Smooth muscle cell (in vitro differentiated cells): ENCODE results near the gene PCYOX1L. TPM values are rescaled to one million over a fixed set of nuclear protein-coding genes. Genes with fewer than 3 reads are reported as not detected.

Source experiments
- DNase-seq: peaks from one replicate; lab custom pipeline; 2025; ENCODE audit not compliant: unreplicated experiment; lab: John Stamatoyannopoulos, UW
- H2AFZ ChIP-seq: fragments of 200-600 bp; sonication (generic); 2 replicates; pipeline ENCODE4 v1.6.0; 2016; ENCODE audit warnings: antibody characterized with exemption, low read depth, mild to moderate bottlenecking
- H3F3A ChIP-seq: fragments of 200-600 bp; sonication (generic); 2 replicates; pipeline ENCODE4 v1.6.0; 2017; ENCODE audit warnings: antibody characterized with exemption, low read depth
- H3K27ac ChIP-seq: fragments of 200-600 bp; sonication (generic); 2 replicates; pipeline ENCODE4 v1.5.1; 2016; ENCODE audit warnings: low read depth, mild to moderate bottlenecking
- H3K27me3 ChIP-seq: fragments of 200-600 bp; sonication (generic); 2 replicates; pipeline ENCODE4 v1.6.1; 2016; ENCODE audit warnings: low read depth, mild to moderate bottlenecking
- H3K36me3 ChIP-seq: fragments of 200-600 bp; sonication (generic); 2 replicates; pipeline ENCODE4 v1.5.1; 2016; ENCODE audit warnings: low read depth
- H3K4me1 ChIP-seq: fragments of 200-600 bp; sonication (generic); 2 replicates; pipeline ENCODE4 v1.5.1; 2016; ENCODE audit warnings: low read depth
- H3K4me2 ChIP-seq: fragments of 200-600 bp; sonication (generic); 2 replicates; pipeline ENCODE4 v1.6.0; 2016; ENCODE audit warnings: mild to moderate bottlenecking
- H3K4me3 ChIP-seq: fragments of 200-600 bp; sonication (generic); 2 replicates; pipeline ENCODE4 v1.5.1; 2016; ENCODE audit warnings: mild to moderate bottlenecking
- H3K79me2 ChIP-seq: fragments of 200-600 bp; sonication (generic); 2 replicates; pipeline ENCODE4 v1.6.0; 2016; ENCODE audit warnings: low read depth, mild to moderate bottlenecking
- H3K9ac ChIP-seq: fragments of 200-600 bp; sonication (generic); 2 replicates; pipeline ENCODE4 v1.6.0; 2016; ENCODE audit warnings: low read depth
- H3K9me3 ChIP-seq: fragments of 200-600 bp; sonication (generic); replicated peaks from 2 replicates; pipeline ENCODE4 v1.5.1; 2016; ENCODE audit warnings: low read depth
- H4K20me1 ChIP-seq: fragments of 200-600 bp; sonication (generic); 2 replicates; pipeline ENCODE4 v1.6.0; 2016; ENCODE audit warnings: low read depth
- WGBS: methylation state at CpG from one replicate; pipeline ENCODE4 v1.1.7; 2016; ENCODE audit warnings: low lambda C conversion rate; 5-methylcytosine and 5-hydroxymethylcytosine counted together
- polyA plus RNA-seq: library from polyadenylated mRNA; unstranded; fragments of >200 nt; fragmentation: Nextera tagmentation; extraction: Ambion mirVana; gene quantifications from 2 replicates; pipeline ENCODE4 v1.2.1, GENCODE V29; 2016
- total RNA-seq: library from RNA; depleted of rRNA; stranded (reverse); fragments of >200 nt; gene quantifications from 2 replicates; pipeline ENCODE4 v1.2.3, GENCODE V29; 2014
- TF ChIP-seq, protein P1 (sequence below): fragments of 200-600 bp; sonication (generic); IDR thresholded peaks from 2 replicates; pipeline ENCODE4 v1.5.1; 2017; ENCODE audit warnings: borderline replicate concordance, mild to moderate bottlenecking, antibody characterized with exemption; ENCODE audit not compliant: insufficient read depth, poor library complexity, severe bottlenecking

PCYOX1L gene
- total and polyA plus RNA-seq, 2 experiments from 2014 or later: 6.4 to 13.4 TPM

DNA sequence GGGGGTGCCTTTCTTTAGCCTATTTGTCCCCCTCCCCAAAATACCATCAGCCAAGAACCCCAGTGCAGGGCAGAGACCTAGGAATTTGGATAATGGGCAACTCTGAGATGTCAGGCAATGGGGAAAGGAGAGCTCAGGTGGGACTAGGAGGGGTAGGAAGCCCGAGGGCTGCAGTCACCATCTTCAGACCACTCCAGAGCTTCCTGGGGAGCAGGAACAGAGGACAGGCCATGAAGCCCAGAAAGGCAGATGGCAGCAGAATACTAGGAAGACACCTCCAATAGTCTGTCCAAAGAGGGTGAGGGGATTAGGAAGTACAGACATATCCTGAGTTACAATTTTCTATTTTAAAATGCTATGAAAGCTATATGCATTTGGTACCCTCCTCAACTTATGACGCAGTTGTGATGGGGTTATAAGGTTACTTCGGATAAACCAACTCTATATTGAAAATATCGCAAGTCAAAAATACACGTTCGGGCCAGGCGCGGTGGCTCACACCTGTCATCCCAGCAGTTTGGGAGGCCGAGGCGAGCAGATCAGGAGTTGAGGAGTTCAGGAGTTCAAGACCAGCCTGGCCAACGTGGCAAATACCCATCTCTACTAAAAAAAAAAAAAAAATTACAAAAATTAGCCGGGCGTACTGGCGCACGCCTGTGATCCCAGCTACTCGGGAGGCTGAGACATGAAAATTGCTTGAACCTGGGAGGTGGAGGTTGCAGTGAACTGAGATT, 55.8 kb downstream of the PCYOX1L start:
- H3K79me2 ChIP-seq: peaks cover 88% of the 10 kb centered on the region
- H2AFZ ChIP-seq: no peak overlapping the region
- H3K36me3 ChIP-seq: no peaks in the 10 kb centered on the region
- peaks cover 70% of the 10 kb centered on the region for H3F3A ChIP-seq
- H3K4me3 ChIP-seq: no peak overlapping the region
- 92% methylated on average over 16 of the region's 16 CpGs for WGBS
- TF ChIP-seq, protein P1, sequence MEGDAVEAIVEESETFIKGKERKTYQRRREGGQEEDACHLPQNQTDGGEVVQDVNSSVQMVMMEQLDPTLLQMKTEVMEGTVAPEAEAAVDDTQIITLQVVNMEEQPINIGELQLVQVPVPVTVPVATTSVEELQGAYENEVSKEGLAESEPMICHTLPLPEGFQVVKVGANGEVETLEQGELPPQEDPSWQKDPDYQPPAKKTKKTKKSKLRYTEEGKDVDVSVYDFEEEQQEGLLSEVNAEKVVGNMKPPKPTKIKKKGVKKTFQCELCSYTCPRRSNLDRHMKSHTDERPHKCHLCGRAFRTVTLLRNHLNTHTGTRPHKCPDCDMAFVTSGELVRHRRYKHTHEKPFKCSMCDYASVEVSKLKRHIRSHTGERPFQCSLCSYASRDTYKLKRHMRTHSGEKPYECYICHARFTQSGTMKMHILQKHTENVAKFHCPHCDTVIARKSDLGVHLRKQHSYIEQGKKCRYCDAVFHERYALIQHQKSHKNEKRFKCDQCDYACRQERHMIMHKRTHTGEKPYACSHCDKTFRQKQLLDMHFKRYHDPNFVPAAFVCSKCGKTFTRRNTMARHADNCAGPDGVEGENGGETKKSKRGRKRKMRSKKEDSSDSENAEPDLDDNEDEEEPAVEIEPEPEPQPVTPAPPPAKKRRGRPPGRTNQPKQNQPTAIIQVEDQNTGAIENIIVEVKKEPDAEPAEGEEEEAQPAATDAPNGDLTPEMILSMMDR: no peak
- peak overlapping the region; percentile 95 for H3K27ac ChIP-seq
- no peaks in the 10 kb centered on the region for H3K9me3 ChIP-seq
- no peak overlapping the region for H3K9ac ChIP-seq
- no peaks in the 10 kb centered on the region for H3K27me3 ChIP-seq
- peaks cover 31% of the 10 kb centered on the region for H3K4me1 ChIP-seq
- no peak for DNase-seq
- peaks cover 69% of the 10 kb centered on the region for H4K20me1 ChIP-seq
- peak overlapping the region; percentile 88 for H3K4me2 ChIP-seq

GRCh38 chr5:149414405-149415065, 56.7 kb downstream of the PCYOX1L start:
- 29% methylated on average over 7 of the region's 7 CpGs for WGBS

GRCh38 chr5:149415066-149415967, 57.5 kb downstream of the PCYOX1L start:
- peaks cover 87% of the 10 kb centered on the region for H3K79me2 ChIP-seq
- H3K9ac ChIP-seq: peak overlapping the region; percentile 65
- H4K20me1 ChIP-seq: peaks cover 55% of the 10 kb centered on the region
- no peaks in the 10 kb centered on the region for H3K27me3 ChIP-seq
- TF ChIP-seq, protein P1: no peak
- peak overlapping the region; percentile 71 for H3K4me2 ChIP-seq
- peak overlapping the region; percentile 95 for H3K27ac ChIP-seq
- no peak for DNase-seq
- H3F3A ChIP-seq: peaks cover 79% of the 10 kb centered on the region
- no peak overlapping the region for H2AFZ ChIP-seq
- H3K9me3 ChIP-seq: no peaks in the 10 kb centered on the region
- peaks cover 22% of the 10 kb centered on the region for H3K4me1 ChIP-seq
- WGBS: 85% methylated on average over 10 of the region's 10 CpGs
- no peak overlapping the region for H3K4me3 ChIP-seq
- H3K36me3 ChIP-seq: no peaks in the 10 kb centered on the region

More at GRCh38 chr5:149414405-149415065, 56.7 kb downstream of the PCYOX1L start:
- Histone ChIP-seq H3K27me3 (no peaks in the 10 kb centered on the region), H2AFZ (no peak overlapping the region), H3F3A (peaks cover 74% of the 10 kb centered on the region), H3K27ac (peak overlapping the region; percentile 95), H4K20me1 (peaks cover 60% of the 10 kb centered on the region), H3K4me1 (peaks cover 30% of the 10 kb centered on the region), H3K4me3 (no peak overlapping the region), H3K9me3 (no peaks in the 10 kb centered on the region), H3K79me2 (peaks cover 87% of the 10 kb centered on the region), H3K4me2 (peak overlapping the region; percentile 71), H3K36me3 (no peaks in the 10 kb centered on the region), H3K9ac (peak overlapping the region; percentile 65)
- no peak for DNase-seq
- TF ChIP-seq, protein P1: no peak
